GM12892 (cell line): Measurements from ENCODE around the gene CASTOR2.
"Not testable (repeated sequence)": the region's sequence is repeated elsewhere in the genome, so short reads cannot be mapped to it uniquely, and the experiment has no call there.

Experiments
- POLR2A ChIP-seq: IDR thresholded peaks from 2 replicates; pipeline ENCODE4 v1.6.1; 2011; ENCODE audit warnings: low read depth, low read length, control low read depth
- POLR2AphosphoS5 ChIP-seq: IDR thresholded peaks from 2 replicates; pipeline ENCODE4 v1.6.1; 2011; ENCODE audit warnings: low read depth, low read length, control low read depth

DNA sequence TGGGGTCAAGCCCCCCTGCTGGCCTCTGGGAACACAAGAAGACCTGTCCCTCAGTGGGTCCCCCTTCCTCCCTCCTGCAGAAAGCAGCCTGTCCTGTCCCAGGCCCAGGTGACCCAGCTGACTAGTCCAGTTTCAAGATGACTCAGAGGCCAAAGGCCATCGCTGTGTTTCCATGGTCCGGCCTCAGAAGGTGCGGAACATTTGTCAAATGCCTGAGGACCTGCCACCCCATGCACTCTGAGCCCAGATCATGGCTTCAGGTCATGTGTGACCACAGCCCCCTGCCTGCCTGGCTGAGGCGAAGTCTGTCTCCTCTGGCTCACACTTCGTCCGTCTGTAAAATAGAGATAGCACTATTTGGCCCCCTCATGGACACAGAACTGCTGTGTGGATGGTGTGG is 2.4 kb downstream of the CASTOR2 start:
- TF ChIP-seq POLR2A, POLR2AphosphoS5: not testable (repeated sequence)
